Lung (tissue), 16 donors: ENCODE measurements around the gene MAPK9. TPM values are rescaled to one million over a fixed set of nuclear protein-coding genes. Genes with fewer than 3 reads are reported as not detected.

Experiments
- ATAC-seq: fragments of 200-7000 bp; cut with Tn5 transposase; one replicate; pipeline ENCODE4 v1.9.1; 2020; ENCODE audit warnings: moderate number of reproducible peaks; ENCODE audit not compliant: insufficient read depth, low FRiP score
- DNase-seq, 3 donors: peaks; one replicate each; pipeline ENCODE4 v3.0.0-alpha.2; 2013 to 2017
- H3K27ac ChIP-seq, 2 donors: one replicate each; pipeline ENCODE4 v1.5.1; 2013; ENCODE audit warnings: mild to moderate bottlenecking in 2 of 2, moderate library complexity in 2 of 2, control low read depth in 1 of 2, inconsistent platforms in 1 of 2, low read depth in 1 of 2, low read length in 1 of 2
- H3K27me3 ChIP-seq, 3 donors: one replicate each; pipeline ENCODE4 v1.5.1; 2013; ENCODE audit warnings: low read length in 2 of 3; ENCODE audit not compliant: control insufficient read depth in 3 of 3, insufficient read depth in 3 of 3
- H3K36me3 ChIP-seq, 4 donors: one replicate each; pipeline ENCODE4 v1.5.1; 2013; ENCODE audit warnings: low read length in 4 of 4, mild to moderate bottlenecking in 1 of 4, moderate library complexity in 1 of 4; ENCODE audit not compliant: control insufficient read depth in 4 of 4, insufficient read depth in 4 of 4
- H3K4me1 ChIP-seq, 5 donors: one replicate each; pipeline ENCODE4 v1.5.1; 2013; ENCODE audit warnings: low read length in 5 of 5, mild to moderate bottlenecking in 2 of 5, moderate library complexity in 1 of 5; ENCODE audit not compliant: control insufficient read depth in 5 of 5, insufficient read depth in 5 of 5
- H3K4me3 ChIP-seq: one replicate; pipeline ENCODE4 v1.5.1; 2013; ENCODE audit warnings: mild to moderate bottlenecking, control low read depth, moderate library complexity
- H3K9ac ChIP-seq, 2 donors: one replicate each; pipeline ENCODE4 v1.5.1; 2013; ENCODE audit warnings: low read length in 2 of 2, control low read depth in 1 of 2; ENCODE audit not compliant: insufficient read depth in 1 of 2
- H3K9me3 ChIP-seq, 4 donors: one replicate each; pipeline ENCODE4 v1.5.1; 2013; ENCODE audit warnings: low read length in 3 of 4, mild to moderate bottlenecking in 1 of 4, moderate library complexity in 1 of 4; ENCODE audit not compliant: control insufficient read depth in 4 of 4, insufficient read depth in 3 of 4
- CTCF ChIP-seq: IDR thresholded peaks from 2 replicates; pipeline ENCODE4 v1.5.1; 2012; ENCODE audit warnings: mild to moderate bottlenecking; ENCODE audit errors: control extremely low read depth, extremely low read depth
- WGBS, 2 donors: extraction: QIAGEN DNeasy Blood & Tissue Kit; methylation state at CpG; one replicate each; pipeline ENCODE4 v1.1.7; 2013; 5-methylcytosine and 5-hydroxymethylcytosine counted together
- long read RNA-seq, 5 donors: transcript quantifications; one replicate each; lab custom pipeline, GENCODE V29; 2026
- polyA plus RNA-seq, 2 donors: library from polyadenylated mRNA; stranded (reverse); fragments of 200-250 nt; gene quantifications; one replicate each; pipeline ENCODE4 v1.2.1, GENCODE V29; 2013
- total RNA-seq, 2 donors: library from RNA; depleted of rRNA in 1 of 2; stranded (reverse); fragments of >200 nt in 1 of 2; gene quantifications; one replicate each; pipeline ENCODE4 v1.2.1, GENCODE V29; 2014 to 2021
- donor health status: control.
- donor health status: control.
- donor health status: Bipolar disorder and iron deficiency.
- donor health status: healthy.
- donor health status: DM: yes; HTN: yes; CAD: no.

MAPK9 gene
- total RNA-seq (10 to 100 TPM; 30.5 to 38.1 TPM), polyA plus RNA-seq (10 to 100 TPM; 13.1 to 16.6 TPM)
- long read RNA-seq, donor 1, full-length matches to known transcripts: 5 of 20 reads
- long read RNA-seq, donor 1, partial matches to known transcripts: 15 of 20 reads
- long read RNA-seq, donor 1, other reads (novel, unspliced or antisense): 0 of 20 reads
- long read RNA-seq, donor 2, full-length matches to known transcripts: 1 of 1 reads
- long read RNA-seq, donor 2, partial matches to known transcripts: 0 of 1 reads
- long read RNA-seq, donor 2, other reads (novel, unspliced or antisense): 0 of 1 reads
- long read RNA-seq, donor 3, full-length matches to known transcripts: 2 of 2 reads
- long read RNA-seq, donor 3, partial matches to known transcripts: 0 of 2 reads
- long read RNA-seq, donor 3, other reads (novel, unspliced or antisense): 0 of 2 reads
- long read RNA-seq, donor 4, partial matches to known transcripts: 0 of 1 reads
- long read RNA-seq, donor 4, other reads (novel, unspliced or antisense): 0 of 1 reads
- long read RNA-seq, donor 5, full-length matches to known transcripts: 7 of 7 reads
- long read RNA-seq, donor 5, partial matches to known transcripts: 0 of 7 reads
- long read RNA-seq, donor 5, other reads (novel, unspliced or antisense): 0 of 7 reads

- peak within 1 kb of the TSS; percentile 78 to 91 for H3K27ac ChIP-seq
Measured at GRCh38 chr5:180291943-180292831, at the start of gene MAPK9. Gene MAPK9, minus strand, starts transcription at chr5:180292083. Its CDS starts 11,522 bp downstream, at chr5:180280561.

DNA sequence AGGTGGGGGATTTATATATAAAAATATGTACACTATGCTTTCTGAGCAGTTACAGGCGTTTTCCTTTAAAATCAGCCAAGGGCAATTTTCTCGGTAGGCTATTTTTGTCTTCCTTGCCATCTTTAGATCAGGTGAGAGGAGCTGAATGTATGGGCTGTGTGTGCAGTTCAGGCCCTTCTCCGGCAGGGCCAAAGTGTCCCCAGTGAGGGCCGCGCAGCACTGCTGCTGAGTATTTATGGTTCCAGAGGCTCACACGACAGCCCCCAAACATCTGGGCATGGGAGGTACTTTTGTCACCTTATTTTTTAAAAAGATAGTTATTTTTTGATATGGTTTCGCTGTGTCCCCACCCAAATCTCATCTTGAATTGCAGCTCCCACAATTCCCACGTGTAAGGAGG, 49.7 kb upstream of the MAPK9 start:
- peaks cover 0 to 18% (median 8%) of the 10 kb centered on the region in 5 donors for H3K4me1 ChIP-seq
- ATAC-seq (no peak), DNase-seq (no peak)
- no peak overlapping the region for H3K4me3 ChIP-seq
- H3K9ac ChIP-seq: no peak overlapping the region
- H3K27me3 ChIP-seq: no peaks in the 10 kb centered on the region
- H3K27ac ChIP-seq: no peak overlapping the region
- peaks cover 0 to 3% (median under 1%) of the 10 kb centered on the region in 4 donors for H3K36me3 ChIP-seq
- WGBS, 2 donors: 93 to 94% methylated on average over 8 of the region's 8 CpGs
- H3K9me3 ChIP-seq: peaks cover 0 to 5% (median 0%) of the 10 kb centered on the region in 4 donors
- TF ChIP-seq CTCF: no peak

More at GRCh38 chr5:180291943-180292831, at the start of gene MAPK9:
- H3K4me1 ChIP-seq: peaks cover 0 to 20% (median 6%) of the 10 kb centered on the region in 5 donors
- WGBS, 2 donors: 1% methylated on average over 94 to 122 of the region's 122 CpGs
- peak within 1 kb of the TSS; percentile 91 for H3K4me3 ChIP-seq
- ATAC-seq (peak; percentile 94), DNase-seq (peak; percentile 83 to 91 (median 85))
- H3K9me3 ChIP-seq: no peaks in the 10 kb centered on the region
- no peaks in the 10 kb centered on the region for H3K36me3 ChIP-seq
- no peaks in the 10 kb centered on the region for H3K27me3 ChIP-seq
- TF ChIP-seq CTCF: no peak
- peak within 1 kb of the TSS; percentile 32 to 62 for H3K9ac ChIP-seq

DNA sequence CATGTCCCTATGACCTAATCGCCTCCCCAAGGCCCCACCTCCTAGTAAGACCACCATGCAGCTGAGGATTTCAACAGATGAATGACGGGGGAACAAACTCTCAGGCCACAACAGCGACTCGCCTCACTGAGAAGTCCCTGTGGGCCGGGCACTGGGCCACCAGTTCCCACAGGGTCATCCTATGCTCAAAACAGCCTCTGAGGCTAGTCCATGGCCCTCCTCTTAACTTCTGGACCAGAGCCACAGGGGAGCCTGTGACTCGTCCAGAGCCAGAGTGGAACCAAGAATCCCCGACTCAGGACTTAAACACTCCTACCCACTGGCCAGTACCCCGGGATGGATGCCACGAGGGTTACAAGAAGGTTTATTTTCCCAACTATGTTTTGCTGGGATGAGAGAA, 49.0 kb upstream of the MAPK9 start:
- H3K27ac ChIP-seq: no peak overlapping the region
- H3K4me3 ChIP-seq: no peak overlapping the region
- H3K9me3 ChIP-seq: peaks cover 0 to 5% (median 0%) of the 10 kb centered on the region in 4 donors
- no peaks in the 10 kb centered on the region for H3K27me3 ChIP-seq
- TF ChIP-seq CTCF: no peak
- H3K9ac ChIP-seq: no peak overlapping the region
- peaks cover 0 to 18% (median 8%) of the 10 kb centered on the region in 5 donors for H3K4me1 ChIP-seq
- 85 to 95% methylated on average over 9 of the region's 9 CpGs for WGBS, 2 donors
- no peak for ATAC-seq
- DNase-seq: no peak
- H3K36me3 ChIP-seq: peaks cover 0 to 3% (median under 1%) of the 10 kb centered on the region in 4 donors
